ENCODE data around the gene TES. TPM values are rescaled to one million over a fixed set of nuclear protein-coding genes. Genes with fewer than 3 reads are reported as not detected.

The TES gene
- total and polyA plus RNA-seq, 2 of the 13 experiments (the other 11 are each of a cell fraction or from before 2014, with no cell fraction given) = 21.6 to 23.0 TPM

DNA sequence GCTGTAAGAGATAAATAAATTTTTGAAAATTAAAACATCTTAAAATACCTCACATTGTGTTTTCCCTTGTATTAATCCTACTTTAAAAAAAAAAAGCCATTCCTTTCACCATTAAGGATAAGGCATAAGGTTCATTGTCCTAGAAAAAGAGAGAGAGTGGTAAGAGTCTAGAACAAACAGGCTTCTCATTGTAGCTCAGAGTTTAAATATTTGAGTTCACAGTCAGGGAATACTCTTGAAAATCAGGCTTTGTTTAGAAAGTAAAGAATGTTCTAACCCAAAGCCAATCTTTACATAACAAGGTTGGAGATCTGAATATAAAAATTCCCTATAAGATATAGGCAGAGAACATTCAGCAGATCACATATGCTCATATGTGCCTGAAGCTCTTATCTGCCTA lies 40.2 kb upstream of the TES start (continued):
- TF ChIP-seq ZNF20 (CRISPR knock-in tag; IDR thresholded peaks at IDR 0.05) (no peak), ZNF879 (CRISPR knock-in tag; IDR thresholded peaks at IDR 0.05) (no peak), ZNF382 (CRISPR knock-in tag; IDR thresholded peaks at IDR 0.05; ENCODE audit: borderline replicate concordance) (no peak), ZUFSP (CRISPR knock-in tag; IDR thresholded peaks at IDR 0.05; ENCODE audit: borderline replicate concordance) (no peak), RAD21 (CRISPR knock-in tag; IDR thresholded peaks at IDR 0.05) (no peak), ZNF678 (CRISPR knock-in tag; IDR thresholded peaks at IDR 0.05) (no peak), ZSCAN12 (CRISPR knock-in tag; IDR thresholded peaks at IDR 0.05) (no peak), THAP7 (CRISPR knock-in tag; IDR thresholded peaks at IDR 0.05) (no peak), NFIC (IDR thresholded peaks at IDR 0.05; ENCODE audit: low read length) (peak; percentile 76), ZNF253 (CRISPR knock-in tag; IDR thresholded peaks at IDR 0.05; ENCODE audit: borderline replicate concordance) (no peak), ZGPAT (CRISPR knock-in tag; IDR thresholded peaks at IDR 0.05) (peak; percentile 34; the same call in 1 of the 2 replicates), HOXA3 (CRISPR knock-in tag; IDR thresholded peaks at IDR 0.05) (no peak), KDM6A (CRISPR knock-in tag; IDR thresholded peaks at IDR 0.05; ENCODE audit: low read depth) (no peak), ATF7 (IDR thresholded peaks at IDR 0.05) (no peak), ATF7 (CRISPR knock-in tag; IDR thresholded peaks at IDR 0.05) (no peak), ZNF780A (CRISPR knock-in tag; IDR thresholded peaks at IDR 0.05) (no peak), CREM (IDR thresholded peaks at IDR 0.05) (peak; percentile 48; the same call in 1 of the 2 replicates), CREM (CRISPR knock-in tag; IDR thresholded peaks at IDR 0.05) (no peak), ZNF496 (CRISPR knock-in tag; IDR thresholded peaks at IDR 0.05; ENCODE audit: insufficient replicate concordance) (no peak), NCOA1 (CRISPR knock-in tag; IDR thresholded peaks at IDR 0.05) (no peak), ZNF160 (CRISPR knock-in tag; IDR thresholded peaks at IDR 0.05) (no peak), CHCHD3 (CRISPR knock-in tag; IDR thresholded peaks at IDR 0.05) (no peak)
- TF ChIP-seq, protein P1, sequence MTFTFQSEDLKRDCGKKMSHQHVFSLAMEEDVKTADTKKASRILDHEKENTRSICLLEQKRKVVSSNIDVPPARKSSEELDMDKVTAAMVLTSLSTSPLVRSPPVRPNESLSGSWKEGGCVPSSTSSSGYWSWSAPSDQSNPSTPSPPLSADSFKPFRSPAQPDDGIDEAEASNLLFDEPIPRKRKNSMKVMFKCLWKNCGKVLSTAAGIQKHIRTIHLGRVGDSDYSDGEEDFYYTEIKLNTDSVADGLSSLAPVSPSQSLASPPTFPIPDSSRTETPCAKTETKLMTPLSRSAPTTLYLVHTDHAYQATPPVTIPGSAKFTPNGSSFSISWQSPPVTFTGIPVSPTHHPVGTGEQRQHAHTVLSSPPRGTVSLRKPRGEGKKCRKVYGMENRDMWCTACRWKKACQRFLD (CRISPR knock-in tag; IDR thresholded peaks at IDR 0.05; ENCODE audit: borderline replicate concordance) = no peak
- TF ChIP-seq, protein P2, sequence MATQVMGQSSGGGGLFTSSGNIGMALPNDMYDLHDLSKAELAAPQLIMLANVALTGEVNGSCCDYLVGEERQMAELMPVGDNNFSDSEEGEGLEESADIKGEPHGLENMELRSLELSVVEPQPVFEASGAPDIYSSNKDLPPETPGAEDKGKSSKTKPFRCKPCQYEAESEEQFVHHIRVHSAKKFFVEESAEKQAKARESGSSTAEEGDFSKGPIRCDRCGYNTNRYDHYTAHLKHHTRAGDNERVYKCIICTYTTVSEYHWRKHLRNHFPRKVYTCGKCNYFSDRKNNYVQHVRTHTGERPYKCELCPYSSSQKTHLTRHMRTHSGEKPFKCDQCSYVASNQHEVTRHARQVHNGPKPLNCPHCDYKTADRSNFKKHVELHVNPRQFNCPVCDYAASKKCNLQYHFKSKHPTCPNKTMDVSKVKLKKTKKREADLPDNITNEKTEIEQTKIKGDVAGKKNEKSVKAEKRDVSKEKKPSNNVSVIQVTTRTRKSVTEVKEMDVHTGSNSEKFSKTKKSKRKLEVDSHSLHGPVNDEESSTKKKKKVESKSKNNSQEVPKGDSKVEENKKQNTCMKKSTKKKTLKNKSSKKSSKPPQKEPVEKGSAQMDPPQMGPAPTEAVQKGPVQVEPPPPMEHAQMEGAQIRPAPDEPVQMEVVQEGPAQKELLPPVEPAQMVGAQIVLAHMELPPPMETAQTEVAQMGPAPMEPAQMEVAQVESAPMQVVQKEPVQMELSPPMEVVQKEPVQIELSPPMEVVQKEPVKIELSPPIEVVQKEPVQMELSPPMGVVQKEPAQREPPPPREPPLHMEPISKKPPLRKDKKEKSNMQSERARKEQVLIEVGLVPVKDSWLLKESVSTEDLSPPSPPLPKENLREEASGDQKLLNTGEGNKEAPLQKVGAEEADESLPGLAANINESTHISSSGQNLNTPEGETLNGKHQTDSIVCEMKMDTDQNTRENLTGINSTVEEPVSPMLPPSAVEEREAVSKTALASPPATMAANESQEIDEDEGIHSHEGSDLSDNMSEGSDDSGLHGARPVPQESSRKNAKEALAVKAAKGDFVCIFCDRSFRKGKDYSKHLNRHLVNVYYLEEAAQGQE (IDR thresholded peaks at IDR 0.05; ENCODE audit: borderline replicate concordance in 1 of 2, low read depth in 1 of 2, low read length in 2 of 2) = no peak

All from HepG2 (cell line).